ENCODE results near the gene CHST11. TPM values are rescaled to one million over a fixed set of nuclear protein-coding genes. Genes with fewer than 3 reads are reported as not detected.
"Not testable (repeated sequence)": the region's sequence is repeated elsewhere in the genome, so short reads cannot be mapped to it uniquely, and the experiment has no call there.

The CHST11 gene
- total RNA-seq, 1 experiment from 2014 or later: 3.8 TPM

GRCh38 chr12:104737113-104737512, 280.4 kb downstream of the CHST11 start:
- no peak for DNase-seq (ENCODE audit: low spot score)

- DNase-seq (ENCODE audit: low spot score): no peak
These were observed 281.1 kb downstream of the CHST11 start for GRCh38 chr12:104737791-104738301.

- no peak for DNase-seq (ENCODE audit: low spot score)
These were observed 281.6 kb downstream of the CHST11 start for GRCh38 chr12:104738331-104738730.

GRCh38 chr12:104738776-104739642, 282.3 kb downstream of the CHST11 start:
- DNase-seq (ENCODE audit: low spot score): no peak

- no peak for DNase-seq (ENCODE audit: low spot score)
These were observed 283.9 kb downstream of the CHST11 start for GRCh38 chr12:104740668-104741067.

GRCh38 chr12:104741077-104741476, 284.3 kb downstream of the CHST11 start:
- no peak for DNase-seq (ENCODE audit: low spot score)

GRCh38 chr12:104741497-104742367, 285.0 kb downstream of the CHST11 start:
- no peak for DNase-seq (ENCODE audit: low spot score)

GRCh38 chr12:104742551-104743201, 285.9 kb downstream of the CHST11 start:
- no peak for DNase-seq (ENCODE audit: low spot score)

- DNase-seq (ENCODE audit: low spot score): no peak
These were observed 286.4 kb downstream of the CHST11 start for GRCh38 chr12:104743202-104743580.

GRCh38 chr12:104743753-104744548, 287.2 kb downstream of the CHST11 start:
- DNase-seq (ENCODE audit: low spot score): not testable (repeated sequence)

- DNase-seq (ENCODE audit: low spot score): no peak
These were observed 289.8 kb downstream of the CHST11 start for GRCh38 chr12:104746467-104747088.

GRCh38 chr12:104747330-104747729, 290.6 kb downstream of the CHST11 start:
- DNase-seq (ENCODE audit: low spot score): no peak

- no peak for DNase-seq (ENCODE audit: low spot score)
These were observed 291.2 kb downstream of the CHST11 start for GRCh38 chr12:104747955-104748354.

GRCh38 chr12:104748356-104748755, 291.6 kb downstream of the CHST11 start:
- no peak for DNase-seq (ENCODE audit: low spot score)

- DNase-seq (ENCODE audit: low spot score): no peak
These were observed 292.0 kb downstream of the CHST11 start for GRCh38 chr12:104748790-104749189.

GRCh38 chr12:104749545-104749944, 292.8 kb downstream of the CHST11 start:
- no peak for DNase-seq (ENCODE audit: low spot score)

- peak; percentile 42 for DNase-seq (ENCODE audit: low spot score)
These were observed 293.3 kb downstream of the CHST11 start for GRCh38 chr12:104750061-104750460.

GRCh38 chr12:104751120-104751519, 294.4 kb downstream of the CHST11 start:
- DNase-seq (ENCODE audit: low spot score): no peak

- no peak for DNase-seq (ENCODE audit: low spot score)
These were observed 294.8 kb downstream of the CHST11 start for GRCh38 chr12:104751594-104751993.

- DNase-seq (ENCODE audit: low spot score): no peak
These were observed 295.3 kb downstream of the CHST11 start for GRCh38 chr12:104752016-104752415.
